Testis (tissue), 3 donors: ENCODE measurements around the gene RAD9A. TPM values are rescaled to one million over a fixed set of nuclear protein-coding genes. Genes with fewer than 3 reads are reported as not detected.

Experiments
- DNase-seq: peaks from one replicate; pipeline ENCODE4 v3.0.0-alpha.2; 2019
- H3K27ac ChIP-seq, 2 donors: fragments of 200-600 bp; sonication (generic); one replicate each; pipeline ENCODE4 v1.5.1; 2019
- H3K27me3 ChIP-seq: fragments of 200-600 bp; sonication (generic); one replicate; pipeline ENCODE4 v1.5.1; 2019
- H3K36me3 ChIP-seq: fragments of 200-600 bp; sonication (generic); one replicate; pipeline ENCODE4 v1.5.1; 2017; ENCODE audit warnings: low read depth; ENCODE audit errors: missing control alignments
- H3K4me1 ChIP-seq: fragments of 200-600 bp; sonication (generic); one replicate; pipeline ENCODE4 v1.5.1; 2019
- H3K4me3 ChIP-seq, 2 donors: fragments of 200-600 bp; sonication (generic); one replicate each; pipeline ENCODE4 v1.5.1; 2017 to 2019
- H3K9me3 ChIP-seq: fragments of 200-600 bp; sonication (generic); one replicate; pipeline ENCODE4 v1.5.1; 2017
- POLR2A ChIP-seq: fragments of 450-650 bp; IDR thresholded peaks from one replicate; pipeline ENCODE4 v1.6.1; 2017; ENCODE audit warnings: antibody characterized with exemption, mild to moderate bottlenecking, moderate library complexity
- WGBS, 2 donors: methylation state at CpG; one replicate each; pipeline ENCODE4 v1.1.5; 2018; 5-methylcytosine and 5-hydroxymethylcytosine counted together
- intact Hi-C: fragments of 100-400 bp; cut with DNase I; formaldehyde crosslinking; loops from one replicate; pipeline ENCODE4 v1.15.1; 2023; ENCODE audit warnings: low total_unique reads
- polyA plus RNA-seq: library from polyadenylated mRNA; stranded (reverse); fragments of 350-450 nt; fragmentation: Illumina TruSeq; extraction: RNeasy Lipid Tissue Mini Kit (QIAGEN cat#74804); gene quantifications from one replicate; pipeline ENCODE4 v1.2.3, GENCODE V29; 2014; ENCODE audit warnings: low read depth, low replicate concordance; ENCODE audit not compliant: insufficient read depth
- total RNA-seq, 2 donors: library from RNA; depleted of rRNA; stranded (reverse); fragments of >200 nt; gene quantifications; one replicate each; pipeline ENCODE4 v1.2.3, GENCODE V29; 2016
- TF ChIP-seq, protein P1 (sequence below), 3 experiments: fragments of 450-650 bp in 2 of 3; fragments of 200-600 bp in 1 of 3; sonication (generic) in 1 of 3; IDR thresholded peaks; one replicate each; pipeline ENCODE4 v1.5.1; 2016 to 2019; ENCODE audit warnings: antibody characterized with exemption in 3 of 3, mild to moderate bottlenecking in 2 of 3, moderate library complexity in 1 of 3

The RAD9A gene
- total and polyA plus RNA-seq, 3 donors from 2014 or later = 25.7 to 46.2 (median 35.8) TPM

DNA sequence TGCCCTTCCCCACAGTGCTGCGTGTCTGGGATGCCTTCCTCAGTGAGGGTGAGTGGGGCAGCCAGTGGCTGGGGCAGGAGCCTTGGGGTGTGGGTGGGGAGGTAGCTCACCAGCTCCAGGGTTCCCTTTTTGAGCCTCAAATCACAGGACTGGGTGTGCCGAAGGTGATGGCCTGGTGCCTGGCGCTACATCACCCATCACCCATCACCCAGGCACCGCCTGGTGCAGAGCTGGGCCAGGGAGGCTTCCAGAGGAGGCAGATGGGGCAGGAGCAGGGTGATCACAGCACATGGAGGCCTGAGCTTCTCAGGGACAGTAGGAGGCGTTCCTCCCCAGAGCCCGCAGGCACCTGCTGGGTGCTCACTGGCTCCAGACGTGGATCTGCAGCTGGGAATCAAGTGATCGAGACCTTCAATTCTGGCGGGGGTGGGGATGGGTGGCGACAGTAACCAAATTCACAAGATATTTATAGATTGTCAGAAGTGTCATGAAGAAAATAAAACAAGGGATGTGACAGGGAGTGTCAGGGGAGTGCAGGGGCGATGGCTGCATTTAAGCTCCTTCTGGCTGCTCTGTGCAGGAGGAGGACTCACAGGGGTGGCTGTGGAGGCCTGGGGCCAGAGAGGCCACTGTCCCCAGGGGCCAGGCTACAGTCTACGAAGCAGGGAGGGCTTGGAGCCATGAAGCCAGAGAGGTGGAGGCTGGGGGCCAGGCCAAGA is 15.3 kb downstream of the RAD9A start:
- no peaks in the 10 kb centered on the region for H3K36me3 ChIP-seq
- no peak for DNase-seq
- no peak overlapping the region for H3K4me3 ChIP-seq
- no peak overlapping the region for H3K27ac ChIP-seq
- H3K4me1 ChIP-seq = peaks cover 3% of the 10 kb centered on the region
- H3K9me3 ChIP-seq = no peaks in the 10 kb centered on the region
- TF ChIP-seq, protein P1, sequence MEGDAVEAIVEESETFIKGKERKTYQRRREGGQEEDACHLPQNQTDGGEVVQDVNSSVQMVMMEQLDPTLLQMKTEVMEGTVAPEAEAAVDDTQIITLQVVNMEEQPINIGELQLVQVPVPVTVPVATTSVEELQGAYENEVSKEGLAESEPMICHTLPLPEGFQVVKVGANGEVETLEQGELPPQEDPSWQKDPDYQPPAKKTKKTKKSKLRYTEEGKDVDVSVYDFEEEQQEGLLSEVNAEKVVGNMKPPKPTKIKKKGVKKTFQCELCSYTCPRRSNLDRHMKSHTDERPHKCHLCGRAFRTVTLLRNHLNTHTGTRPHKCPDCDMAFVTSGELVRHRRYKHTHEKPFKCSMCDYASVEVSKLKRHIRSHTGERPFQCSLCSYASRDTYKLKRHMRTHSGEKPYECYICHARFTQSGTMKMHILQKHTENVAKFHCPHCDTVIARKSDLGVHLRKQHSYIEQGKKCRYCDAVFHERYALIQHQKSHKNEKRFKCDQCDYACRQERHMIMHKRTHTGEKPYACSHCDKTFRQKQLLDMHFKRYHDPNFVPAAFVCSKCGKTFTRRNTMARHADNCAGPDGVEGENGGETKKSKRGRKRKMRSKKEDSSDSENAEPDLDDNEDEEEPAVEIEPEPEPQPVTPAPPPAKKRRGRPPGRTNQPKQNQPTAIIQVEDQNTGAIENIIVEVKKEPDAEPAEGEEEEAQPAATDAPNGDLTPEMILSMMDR (IDR thresholded peaks at IDR 0.05) = no peak
- no peak for TF ChIP-seq POLR2A
- H3K27me3 ChIP-seq = no peaks in the 10 kb centered on the region
- 35 to 46% methylated on average over 8 to 12 of the region's 12 CpGs for WGBS, 2 donors
- intact Hi-C loops = loop anchor here (10.0 kb wide), 1 partner anchor 78 kb away; the partner anchor contains the start of gene AIP

DNA sequence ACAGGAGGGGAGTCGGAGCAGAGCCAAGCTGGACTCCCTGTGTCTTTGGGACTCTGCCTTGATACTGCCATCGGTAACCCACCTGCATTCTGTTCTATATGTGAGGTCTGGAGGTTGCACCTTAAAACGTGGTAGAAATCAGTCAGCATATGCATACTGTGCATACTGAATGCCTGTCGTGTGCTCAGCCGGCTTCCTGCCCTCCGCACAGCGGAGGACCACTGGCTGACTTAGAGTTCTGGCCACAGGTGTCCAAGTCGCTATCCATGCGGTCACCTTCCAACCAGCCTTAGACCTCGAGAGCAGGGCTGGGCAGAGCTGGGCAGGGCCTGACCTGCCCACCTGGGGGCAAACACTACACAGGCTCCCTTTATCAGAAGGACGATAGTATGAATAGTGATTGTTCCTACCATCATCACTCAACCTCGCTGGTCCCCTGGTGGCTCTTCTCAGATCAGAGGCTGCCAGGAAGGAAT is 15.9 kb downstream of the RAD9A start:
- intact Hi-C loops = loop anchor here (10.0 kb wide), 1 partner anchor 77 kb away; the partner anchor contains the start of gene AIP
- no peak for DNase-seq
- TF ChIP-seq, protein P1 (IDR thresholded peaks at IDR 0.05) = no peak
- no peak for TF ChIP-seq POLR2A
- Histone ChIP-seq H3K4me3 (no peak overlapping the region), H3K27ac (no peak overlapping the region), H3K36me3 (no peaks in the 10 kb centered on the region), H3K4me1 (peaks cover 1% of the 10 kb centered on the region), H3K9me3 (no peaks in the 10 kb centered on the region), H3K27me3 (no peaks in the 10 kb centered on the region)
- WGBS, 2 donors = 53 to 62% methylated on average over 6 to 12 of the region's 12 CpGs

DNA sequence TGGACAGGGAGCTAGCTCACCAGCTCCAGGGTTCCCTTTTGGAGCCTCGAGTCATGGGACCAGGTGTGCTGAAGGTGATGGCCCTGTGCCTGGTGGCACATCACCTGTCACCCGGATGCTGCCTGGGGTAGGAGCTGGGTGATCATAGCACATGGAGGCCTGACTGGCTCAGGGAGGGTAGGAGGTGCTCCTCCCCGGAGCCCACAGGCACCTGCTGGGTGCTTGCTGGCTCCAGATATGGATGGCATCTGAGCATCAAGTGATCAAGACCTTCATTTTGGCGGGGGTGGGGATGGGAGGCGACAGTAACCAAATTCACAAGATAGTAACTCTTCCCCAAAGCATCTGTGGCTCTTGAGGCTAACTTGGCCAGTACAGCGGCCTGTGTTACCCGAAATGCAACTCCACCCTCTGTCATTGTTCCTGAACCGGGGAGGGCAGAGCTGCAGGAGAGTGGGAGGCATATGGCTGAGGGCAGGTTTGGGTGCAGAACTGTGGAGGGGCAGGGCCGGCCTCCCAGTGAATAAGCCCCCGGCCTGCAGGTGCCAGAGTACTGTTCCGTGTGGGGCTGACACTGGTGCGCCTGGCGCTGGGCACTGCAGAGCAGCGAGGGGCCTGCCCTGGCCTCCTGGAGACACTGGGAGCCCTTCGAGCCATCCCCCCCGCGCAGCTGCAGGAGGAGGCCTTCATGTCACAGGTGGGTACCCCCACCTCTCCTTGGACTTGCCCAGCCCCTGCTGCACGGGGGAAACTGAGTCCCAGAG is 16.8 kb downstream of the RAD9A start:
- no peak for DNase-seq
- no peak overlapping the region for H3K4me3 ChIP-seq
- TF ChIP-seq, protein P1 (IDR thresholded peaks at IDR 0.05) = no peak
- TF ChIP-seq POLR2A = no peak
- H3K9me3 ChIP-seq = no peaks in the 10 kb centered on the region
- 66 to 74% methylated on average over 12 to 18 of the region's 18 CpGs for WGBS, 2 donors
- no peaks in the 10 kb centered on the region for H3K36me3 ChIP-seq
- no peak overlapping the region for H3K27ac ChIP-seq
- intact Hi-C loops = loop anchor here (10.0 kb wide), 1 partner anchor 76 kb away; the partner anchor contains the start of gene AIP
- no peaks in the 10 kb centered on the region for H3K27me3 ChIP-seq
- peaks cover 5% of the 10 kb centered on the region for H3K4me1 ChIP-seq

DNA sequence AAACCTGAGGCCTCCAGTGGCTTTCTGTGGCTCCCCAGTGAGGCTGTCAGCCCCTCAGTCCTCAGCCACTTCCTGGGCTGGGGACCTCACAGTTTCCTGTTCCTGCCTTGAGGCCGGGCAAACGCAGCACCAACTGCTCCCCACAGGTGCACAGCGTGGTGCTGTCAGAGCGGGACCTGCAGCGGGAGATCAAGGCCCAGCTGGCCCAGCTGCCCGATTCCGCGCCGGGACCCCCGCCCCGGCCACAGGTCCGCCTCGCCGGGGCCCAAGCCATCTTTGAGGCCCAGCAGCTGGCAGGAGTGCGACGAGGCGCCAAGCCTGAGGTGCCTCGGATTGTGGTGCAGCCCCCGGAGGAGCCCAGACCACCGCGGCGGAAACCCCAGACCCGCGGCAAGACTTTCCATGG is 17.5 kb downstream of the RAD9A start:
- intact Hi-C loops = loop anchor here (10.0 kb wide), 1 partner anchor 76 kb away; the partner anchor contains the start of gene AIP
- no peaks in the 10 kb centered on the region for H3K27me3 ChIP-seq
- H3K36me3 ChIP-seq = no peaks in the 10 kb centered on the region
- H3K4me3 ChIP-seq = no peak overlapping the region
- H3K27ac ChIP-seq = no peak overlapping the region
- TF ChIP-seq, protein P1 (IDR thresholded peaks at IDR 0.05) = no peak
- TF ChIP-seq POLR2A = no peak
- 74 to 90% methylated on average over 2 to 24 of the region's 24 CpGs for WGBS, 2 donors
- H3K4me1 ChIP-seq = peaks cover 5% of the 10 kb centered on the region
- DNase-seq = no peak
- H3K9me3 ChIP-seq = no peaks in the 10 kb centered on the region
